ENCODE results near the gene SLC2A8.

Gene SLC2A8

GRCh38 chr9:127403507-127404192 is 6.7 kb downstream of the SLC2A8 start:
- DNase-seq = no peak

GRCh38 chr9:127404631-127405030 is 7.7 kb downstream of the SLC2A8 start:
- no peak for DNase-seq

GRCh38 chr9:127405344-127406125 is 8.6 kb downstream of the SLC2A8 start:
- DNase-seq = no peak

DNA sequence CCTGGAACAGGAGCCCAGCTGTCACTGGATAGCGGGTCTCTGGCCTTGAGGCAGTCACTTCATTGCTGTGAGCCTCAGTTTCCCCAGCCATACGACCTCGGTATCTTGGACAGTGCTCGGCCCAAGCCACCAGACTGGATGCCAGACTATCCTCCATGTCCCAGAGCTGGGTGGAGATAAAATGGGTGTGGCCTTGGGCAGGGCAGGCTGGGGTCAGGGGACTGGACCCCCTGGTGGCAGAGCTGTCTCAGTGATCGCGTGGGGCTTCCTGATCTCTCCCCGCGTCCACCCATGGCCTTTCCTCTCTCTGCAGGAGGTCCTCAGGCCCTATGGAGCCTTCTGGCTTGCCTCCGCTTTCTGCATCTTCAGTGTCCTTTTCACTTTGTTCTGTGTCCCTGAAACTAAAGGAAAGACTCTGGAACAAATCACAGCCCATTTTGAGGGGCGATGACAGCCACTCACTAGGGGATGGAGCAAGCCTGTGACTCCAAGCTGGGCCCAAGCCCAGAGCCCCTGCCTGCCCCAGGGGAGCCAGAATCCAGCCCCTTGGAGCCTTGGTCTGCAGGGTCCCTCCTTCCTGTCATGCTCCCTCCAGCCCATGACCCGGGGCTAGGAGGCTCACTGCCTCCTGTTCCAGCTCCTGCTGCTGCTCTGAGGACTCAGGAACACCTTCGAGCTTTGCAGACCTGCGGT is 10.0 kb downstream of the SLC2A8 start:
- no peak for DNase-seq

DNA sequence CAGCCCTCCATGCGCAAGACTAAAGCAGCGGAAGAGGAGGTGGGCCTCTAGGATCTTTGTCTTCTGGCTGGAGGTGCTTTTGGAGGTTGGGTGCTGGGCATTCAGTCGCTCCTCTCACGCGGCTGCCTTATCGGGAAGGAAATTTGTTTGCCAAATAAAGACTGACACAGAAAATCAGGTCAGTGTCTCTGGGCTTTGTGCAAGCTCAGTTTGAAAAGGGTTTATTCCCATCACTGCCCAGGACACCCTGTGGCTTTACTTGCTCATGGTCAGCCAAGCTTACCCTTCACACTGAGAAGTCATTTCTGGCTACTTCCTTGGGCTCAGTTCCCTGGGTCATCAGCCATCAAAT is 10.5 kb downstream of the SLC2A8 start:
- no peak for DNase-seq

GRCh38 chr9:127411122-127411521 is 14.2 kb downstream of the SLC2A8 start:
- DNase-seq = no peak

DNA sequence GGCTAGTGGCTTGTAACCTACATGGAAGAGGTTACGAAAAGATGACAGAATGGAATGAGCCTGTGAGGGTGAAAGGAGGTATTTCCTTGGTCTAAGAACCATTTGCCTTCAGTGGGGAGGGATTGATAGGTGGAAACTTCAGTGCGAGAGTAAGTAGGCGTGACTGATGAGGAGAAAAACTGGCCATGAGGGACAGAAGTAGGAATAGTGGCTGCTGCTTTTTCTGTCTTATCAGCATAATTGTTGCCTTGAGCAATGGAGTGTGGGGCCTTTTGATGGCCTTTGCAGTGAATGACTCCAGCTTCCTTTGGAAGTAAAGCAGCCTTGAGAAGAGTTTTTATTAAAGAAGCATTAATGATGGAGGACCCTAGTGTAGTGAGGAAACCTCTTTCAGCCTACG is 18.2 kb downstream of the SLC2A8 start:
- no peak for DNase-seq

DNA sequence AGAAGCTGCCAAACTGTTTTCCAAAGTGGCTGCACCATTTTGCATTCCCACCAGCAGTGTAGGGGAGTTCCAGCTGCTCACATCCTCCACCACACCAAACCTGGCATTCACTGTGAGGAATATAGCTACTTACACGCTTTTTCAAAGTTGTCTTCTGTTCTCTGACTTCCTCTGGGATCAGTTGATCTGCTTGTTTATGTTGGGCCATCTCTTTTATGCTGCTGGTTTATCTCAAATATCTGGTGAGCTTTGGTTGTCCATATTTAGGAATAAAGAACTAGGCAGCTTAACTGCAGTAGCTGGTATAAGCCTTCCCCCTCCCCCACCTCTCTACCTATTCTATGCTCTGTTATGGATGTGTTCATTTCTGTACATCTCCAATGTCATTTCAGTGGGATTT is 18.7 kb downstream of the SLC2A8 start:
- DNase-seq = no peak

DNA sequence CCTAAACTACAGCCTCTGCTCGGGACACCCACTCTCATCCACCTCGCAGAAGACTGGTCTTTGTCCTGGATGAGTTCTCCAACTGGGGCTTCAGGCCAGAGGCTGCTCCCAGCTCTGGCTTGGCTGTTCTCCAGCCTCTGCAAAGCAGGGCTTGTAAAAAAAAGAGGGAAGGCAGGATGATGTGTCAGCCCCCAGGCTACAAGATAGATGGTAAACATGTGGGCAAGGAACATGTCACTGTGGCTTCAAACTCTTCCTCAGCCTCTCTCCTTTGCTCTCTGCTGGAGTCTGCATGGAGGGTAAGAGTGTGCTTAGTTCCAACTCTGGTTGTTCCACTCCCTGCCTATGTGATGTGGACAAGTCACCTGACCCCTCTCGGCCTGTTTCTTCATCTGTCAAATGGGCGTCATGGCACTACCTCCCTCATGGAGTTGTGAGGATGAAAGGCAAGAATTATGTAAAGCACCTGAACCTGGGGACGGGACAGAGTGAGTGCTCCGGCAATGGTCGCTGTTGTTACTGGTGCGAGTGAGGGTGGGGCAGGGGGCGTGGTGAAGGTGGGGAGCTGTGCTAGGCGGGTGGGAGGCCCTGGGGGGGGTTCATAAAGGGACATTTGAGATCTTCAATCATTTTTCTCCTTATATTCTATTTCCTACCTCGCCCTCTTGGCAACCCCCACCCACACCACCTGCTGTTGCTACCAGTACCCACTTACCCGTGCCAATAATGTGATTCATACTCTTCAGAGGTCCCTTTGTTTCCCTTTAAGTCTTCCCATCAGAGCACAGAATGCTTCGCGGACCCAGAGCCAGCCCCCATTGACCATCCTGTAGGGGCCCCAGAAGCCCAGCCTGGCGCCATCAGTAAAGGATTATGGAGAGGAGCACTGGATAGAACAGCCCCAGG is 20.4 kb downstream of the SLC2A8 start:
- no peak for DNase-seq

DNA sequence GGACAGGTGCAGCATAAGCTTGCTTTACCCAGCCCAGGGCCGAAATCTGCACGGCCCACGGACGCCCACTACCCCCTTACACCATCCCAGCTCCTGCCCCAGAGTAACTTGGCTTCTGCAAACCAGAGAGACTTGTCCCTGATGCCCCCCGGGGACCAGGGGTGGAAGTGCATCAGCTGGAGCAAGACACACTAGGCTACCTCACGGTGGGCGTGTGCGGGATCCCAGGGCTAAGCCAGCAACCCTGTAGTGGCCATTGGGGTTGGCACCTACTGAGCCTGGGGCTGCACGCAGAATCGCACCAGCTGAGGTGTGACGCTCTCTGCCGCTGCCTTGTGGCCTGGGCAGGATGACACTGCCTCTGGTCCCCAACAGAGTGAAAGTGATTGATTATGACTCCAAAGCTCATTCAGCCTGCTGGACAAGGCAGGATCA is 21.1 kb downstream of the SLC2A8 start:
- DNase-seq = no peak

DNA sequence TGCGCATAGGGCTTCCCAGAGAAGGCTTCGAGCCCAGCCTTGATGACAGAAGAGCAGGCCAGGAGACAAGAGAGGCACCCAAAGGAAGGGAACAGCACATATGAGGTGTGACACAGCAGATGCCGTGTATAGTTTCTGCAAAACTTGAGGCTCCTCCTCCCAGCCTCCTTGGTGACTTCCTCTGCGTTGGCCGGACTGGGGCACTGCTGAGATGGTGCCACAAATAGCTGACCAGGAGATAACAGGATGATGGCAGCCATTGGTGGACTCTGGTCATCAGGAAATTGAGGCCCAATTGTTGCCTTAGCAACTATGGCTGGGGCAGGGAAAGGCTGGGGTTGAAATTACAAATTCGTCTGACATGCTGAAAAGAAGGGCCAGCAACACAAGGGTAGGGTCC is 22.4 kb downstream of the SLC2A8 start:
- DNase-seq = no peak

- no peak for DNase-seq
Observed at GRCh38 chr9:127421057-127421456, 24.1 kb downstream of the SLC2A8 start.

DNA sequence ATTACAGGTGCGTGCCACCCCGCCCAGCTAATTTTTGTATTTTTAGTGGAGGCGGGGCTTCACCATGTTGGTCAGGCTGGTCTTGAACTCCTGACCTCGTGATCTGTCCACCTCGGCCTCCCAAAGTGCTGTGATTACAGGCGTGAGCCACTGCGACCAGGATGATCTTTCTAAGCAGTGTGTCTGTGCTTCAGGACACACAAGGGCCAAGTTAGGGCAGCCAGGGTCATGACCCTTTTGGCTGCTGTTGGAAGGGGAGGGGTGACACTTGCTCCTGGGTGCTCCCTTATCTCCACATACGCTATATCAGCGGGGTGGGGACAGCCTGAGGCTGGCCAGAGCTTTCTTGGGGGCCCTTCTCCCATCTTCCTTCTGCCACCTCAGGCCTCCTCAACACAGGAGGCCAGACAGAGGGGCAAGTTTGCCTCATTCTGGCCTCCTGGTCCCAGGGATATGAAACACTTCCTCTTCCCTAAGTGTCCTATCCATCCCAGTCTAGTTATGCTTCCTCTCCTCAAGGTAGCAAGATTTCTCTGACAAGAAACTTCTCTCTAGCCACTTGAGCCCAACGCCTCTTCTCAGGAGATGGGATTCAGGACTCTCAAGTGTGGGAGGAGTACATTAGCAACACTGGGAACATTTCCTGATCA is 25.3 kb downstream of the SLC2A8 start:
- no peak for DNase-seq

- no peak for DNase-seq
Observed at GRCh38 chr9:127422787-127423186, 25.8 kb downstream of the SLC2A8 start.

GRCh38 chr9:127423476-127423933 is 26.5 kb downstream of the SLC2A8 start:
- no peak for DNase-seq

DNA sequence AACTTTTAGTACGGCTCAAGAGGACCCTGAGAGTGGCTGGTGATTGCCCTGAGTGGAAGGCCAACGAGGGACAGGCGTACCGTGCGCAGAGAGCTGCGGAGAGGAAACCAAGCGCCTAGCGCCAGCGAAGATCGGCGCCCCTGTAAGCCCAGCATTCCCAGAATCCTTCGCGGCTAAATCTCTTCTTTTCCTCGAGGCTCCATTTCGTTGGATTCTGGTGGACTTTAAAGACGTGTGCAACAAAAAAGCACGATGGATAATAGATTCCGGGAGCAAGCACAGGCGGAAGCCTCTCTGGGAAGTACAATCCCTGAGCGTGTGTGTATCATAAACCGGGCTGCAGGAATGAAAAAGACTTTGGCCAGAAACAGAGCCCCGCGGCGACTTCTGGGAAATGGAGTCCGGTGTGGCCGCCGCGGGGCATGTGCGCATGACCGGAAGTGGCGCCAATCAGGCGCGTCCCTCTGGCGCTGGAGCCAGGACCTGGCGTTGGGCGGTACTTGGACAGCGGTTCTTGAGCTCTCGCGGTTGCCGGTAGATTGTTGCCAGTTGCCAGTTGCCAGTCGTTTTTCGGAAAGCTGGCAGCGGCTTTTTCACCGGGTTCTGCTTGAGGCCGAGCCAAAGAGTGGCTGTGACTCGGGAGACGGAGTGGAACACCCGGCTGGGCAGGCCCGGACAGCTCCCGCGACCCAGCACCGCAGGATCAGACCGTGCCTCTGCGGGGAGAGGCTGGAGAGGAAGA is 27.1 kb downstream of the SLC2A8 start, which contains the start of gene ZNF79:
Gene ZNF79 (plus strand): TSS at position 449 of the 742 bp plus-strand sequence. CDS start 406 bp downstream, outside the sequence.
- DNase-seq = peak; percentile 90

DNA sequence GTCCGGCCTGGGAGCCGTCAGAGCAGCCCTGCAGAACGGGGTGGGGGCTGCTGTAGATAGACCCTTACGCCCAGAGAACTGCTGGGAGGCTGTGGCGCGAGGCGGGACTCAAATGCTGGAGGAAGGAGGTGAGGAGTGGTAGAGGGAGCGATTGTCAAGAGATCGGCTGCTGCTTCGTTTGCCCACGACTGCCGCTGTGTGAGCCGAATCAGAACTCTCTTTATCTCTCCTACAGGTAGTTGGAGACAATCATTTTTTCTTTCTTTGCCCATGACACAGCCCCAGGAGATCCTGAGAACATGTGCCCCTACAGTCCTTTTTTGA is 27.7 kb downstream of the SLC2A8 start:
- DNase-seq = no peak

GRCh38 chr9:127426756-127427155 is 29.8 kb downstream of the SLC2A8 start:
- no peak for DNase-seq

- DNase-seq = no peak
Observed at GRCh38 chr9:127428348-127428747, 31.4 kb downstream of the SLC2A8 start.

DNA sequence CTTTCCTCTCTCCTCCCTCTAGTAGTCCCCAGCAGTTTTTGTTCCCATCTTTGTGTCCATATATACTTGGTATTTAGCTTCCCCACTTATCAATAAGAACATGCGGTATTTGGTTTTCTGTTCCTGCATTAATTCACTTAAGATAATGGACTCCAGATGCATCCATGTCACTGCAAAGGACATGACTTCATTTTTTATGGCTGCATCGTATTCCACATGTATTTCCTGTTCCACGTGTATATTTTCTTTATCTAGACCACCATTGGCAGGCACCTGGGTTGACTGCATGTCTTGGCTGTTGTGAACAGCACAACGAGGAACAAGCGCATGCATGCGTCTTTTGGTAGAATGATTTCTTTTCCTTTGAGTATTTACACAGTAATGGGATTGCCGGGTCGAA is 33.4 kb downstream of the SLC2A8 start:
- DNase-seq = no peak

DNA sequence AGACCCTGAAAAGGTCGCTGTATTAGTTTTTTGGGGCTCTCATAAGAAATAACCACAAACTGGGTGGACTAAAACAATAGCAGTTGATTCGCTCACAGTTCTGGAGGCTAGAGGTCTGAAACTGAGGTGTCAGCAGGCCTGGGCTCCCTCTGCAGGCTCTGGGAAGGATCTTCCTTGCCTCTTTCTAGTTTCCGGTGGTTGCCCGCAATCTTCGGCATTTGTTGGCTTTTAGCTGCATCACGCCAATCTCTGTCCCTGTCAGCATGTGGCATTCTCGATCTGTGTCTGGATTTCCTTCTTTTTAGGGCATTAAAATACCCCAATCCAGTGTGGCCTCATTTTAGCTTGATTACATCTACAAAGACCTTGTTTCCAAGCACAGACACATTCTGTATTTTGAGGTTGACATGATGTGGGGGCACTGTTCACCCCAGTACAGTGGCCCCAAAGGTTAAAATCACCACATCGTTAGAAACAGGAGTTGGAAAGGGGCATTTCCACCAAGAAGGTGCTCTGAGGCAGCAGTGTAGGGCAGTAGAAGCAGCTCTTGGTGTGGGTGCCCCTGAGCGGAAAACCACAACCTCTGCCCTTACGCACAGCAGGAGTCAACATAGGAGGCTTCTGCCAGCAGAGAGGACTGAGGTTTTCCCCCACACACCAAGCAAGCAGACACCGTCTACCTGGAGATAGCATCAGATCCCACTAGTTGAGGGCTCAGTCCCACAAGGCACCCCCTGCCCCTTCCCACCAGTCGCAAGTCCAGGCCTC is 40.7 kb downstream of the SLC2A8 start:
- no peak for DNase-seq

Measured in DMS79 (cell line).